Colonic mucosa (tissue), 4 donors: ENCODE results near the gene PRKCQ. TPM values are rescaled to one million over a fixed set of nuclear protein-coding genes. Genes with fewer than 3 reads are reported as not detected.

Source experiments
- DNase-seq: peaks from one replicate; pipeline ENCODE4 v3.0.0-alpha.2; 2020
- H3K27ac ChIP-seq: fragments of 200-600 bp; one replicate; pipeline ENCODE4 v1.8.0; 2021
- H3K27me3 ChIP-seq: fragments of 200-600 bp; one replicate; pipeline ENCODE4 v1.8.0; 2021
- H3K36me3 ChIP-seq: fragments of 200-600 bp; one replicate; pipeline ENCODE4 v1.8.0; 2021
- H3K4me1 ChIP-seq: fragments of 200-600 bp; one replicate; pipeline ENCODE4 v1.8.0; 2021; ENCODE audit warnings: mild to moderate bottlenecking
- H3K4me3 ChIP-seq: fragments of 200-600 bp; one replicate; pipeline ENCODE4 v1.8.0; 2021
- H3K9ac ChIP-seq, 2 donors: one replicate each; pipeline ENCODE4 v1.7.0; 2013; ENCODE audit warnings: control low read depth in 2 of 2, low read depth in 2 of 2, low read length in 2 of 2
- H3K9me3 ChIP-seq: fragments of 200-600 bp; one replicate; pipeline ENCODE4 v1.8.0; 2021
- intact Hi-C: fragments of 100-400 bp; cut with DNase I; formaldehyde crosslinking; loops from one replicate; pipeline ENCODE4 v1.14.1; 2022
- total RNA-seq, 2 donors: library from RNA; stranded (reverse); fragmentation: NEBNext Ultra II Directional in 1 of 2; extraction: Animal tissue kit (Norgen Biotek cat#: 25700) in 1 of 2; gene quantifications; one replicate each; pipeline ENCODE4 v1.2.1, GENCODE V29; 2021
- TF ChIP-seq, protein P1 (sequence below): fragments of 200-600 bp; IDR thresholded peaks from one replicate; pipeline ENCODE4 v1.8.0; 2022; ENCODE audit warnings: antibody characterized with exemption, mild to moderate bottlenecking
- donor health status: healthy.
- donor health status: DM: no; HTN: no; CAD: no.
- donor health status: DM: no; HTN: no; CAD: no.

The PRKCQ gene
- total RNA-seq, 2 donors from 2014 or later = 0.93 to 0.94 TPM

DNA sequence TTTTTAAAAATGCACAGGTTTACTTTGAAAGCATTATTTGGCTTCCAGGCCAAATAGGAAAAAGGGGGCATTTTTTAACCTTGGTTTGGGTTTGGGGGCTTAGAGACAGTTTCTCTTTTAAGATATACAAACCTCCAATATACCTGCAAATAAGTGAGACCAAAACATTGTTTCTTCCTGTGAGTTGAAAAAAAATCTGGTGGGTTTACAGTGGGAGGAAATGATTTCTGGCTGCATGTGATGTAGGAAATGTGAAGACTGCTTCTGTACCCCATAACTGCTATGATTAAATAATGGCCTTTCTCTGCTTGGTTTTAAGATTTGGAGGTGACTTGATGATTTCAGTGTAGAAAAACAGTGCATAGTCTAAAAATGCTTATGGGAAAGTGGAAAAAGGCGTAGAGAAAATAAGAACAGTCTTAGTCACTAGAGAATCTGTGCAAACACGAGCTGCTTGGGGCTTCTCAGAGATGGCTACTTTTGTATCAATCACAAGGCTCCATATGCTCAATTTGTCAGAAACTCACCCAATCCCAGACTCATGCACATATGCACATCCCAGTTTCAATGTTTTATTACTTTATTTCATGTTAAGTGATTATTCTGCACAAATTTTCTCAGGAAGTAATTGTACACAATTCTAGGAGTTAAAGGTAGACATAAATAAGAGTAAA is 22.1 kb upstream of the PRKCQ start:
- no peak overlapping the region for H3K27ac ChIP-seq
- H3K4me3 ChIP-seq = no peak overlapping the region
- TF ChIP-seq, protein P1, sequence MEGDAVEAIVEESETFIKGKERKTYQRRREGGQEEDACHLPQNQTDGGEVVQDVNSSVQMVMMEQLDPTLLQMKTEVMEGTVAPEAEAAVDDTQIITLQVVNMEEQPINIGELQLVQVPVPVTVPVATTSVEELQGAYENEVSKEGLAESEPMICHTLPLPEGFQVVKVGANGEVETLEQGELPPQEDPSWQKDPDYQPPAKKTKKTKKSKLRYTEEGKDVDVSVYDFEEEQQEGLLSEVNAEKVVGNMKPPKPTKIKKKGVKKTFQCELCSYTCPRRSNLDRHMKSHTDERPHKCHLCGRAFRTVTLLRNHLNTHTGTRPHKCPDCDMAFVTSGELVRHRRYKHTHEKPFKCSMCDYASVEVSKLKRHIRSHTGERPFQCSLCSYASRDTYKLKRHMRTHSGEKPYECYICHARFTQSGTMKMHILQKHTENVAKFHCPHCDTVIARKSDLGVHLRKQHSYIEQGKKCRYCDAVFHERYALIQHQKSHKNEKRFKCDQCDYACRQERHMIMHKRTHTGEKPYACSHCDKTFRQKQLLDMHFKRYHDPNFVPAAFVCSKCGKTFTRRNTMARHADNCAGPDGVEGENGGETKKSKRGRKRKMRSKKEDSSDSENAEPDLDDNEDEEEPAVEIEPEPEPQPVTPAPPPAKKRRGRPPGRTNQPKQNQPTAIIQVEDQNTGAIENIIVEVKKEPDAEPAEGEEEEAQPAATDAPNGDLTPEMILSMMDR = no peak
- H3K36me3 ChIP-seq = no peaks in the 10 kb centered on the region
- no peak for DNase-seq
- no peaks in the 10 kb centered on the region for H3K4me1 ChIP-seq
- H3K9me3 ChIP-seq = no peaks in the 10 kb centered on the region
- no peak overlapping the region for H3K9ac ChIP-seq
- intact Hi-C loops = no loop called here
- no peaks in the 10 kb centered on the region for H3K27me3 ChIP-seq

DNA sequence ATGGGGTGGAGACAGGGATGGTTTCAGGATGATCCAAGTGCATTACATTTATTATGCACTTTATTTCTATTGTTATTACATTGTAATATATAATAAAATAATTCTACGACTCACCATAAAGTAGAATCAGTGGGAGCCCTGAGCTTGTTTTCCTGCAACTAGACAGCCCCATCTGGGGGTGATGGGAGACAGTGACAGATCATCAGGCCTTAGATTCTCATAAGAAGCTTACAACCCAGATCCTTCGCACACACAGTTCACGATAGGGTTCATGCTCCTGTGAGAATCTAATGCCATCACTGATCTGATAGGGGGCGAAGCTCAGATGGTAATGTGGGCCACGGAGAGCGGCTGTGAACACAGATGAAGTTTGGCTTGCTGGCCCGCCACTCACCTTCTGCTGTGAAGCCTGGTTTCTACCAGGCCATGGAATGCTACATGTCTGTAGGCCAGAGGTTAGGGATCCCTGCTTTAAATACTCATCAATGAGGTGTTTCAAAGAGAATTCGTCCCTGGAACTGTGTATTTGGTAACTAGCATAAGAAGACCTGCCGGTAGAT is 21.2 kb upstream of the PRKCQ start:
- H3K27ac ChIP-seq = no peak overlapping the region
- H3K36me3 ChIP-seq = no peaks in the 10 kb centered on the region
- H3K4me3 ChIP-seq = no peak overlapping the region
- intact Hi-C loops = no loop called here
- TF ChIP-seq, protein P1 = no peak
- H3K9me3 ChIP-seq = no peaks in the 10 kb centered on the region
- H3K9ac ChIP-seq = no peak overlapping the region
- no peak for DNase-seq
- no peaks in the 10 kb centered on the region for H3K4me1 ChIP-seq
- H3K27me3 ChIP-seq = no peaks in the 10 kb centered on the region

DNA sequence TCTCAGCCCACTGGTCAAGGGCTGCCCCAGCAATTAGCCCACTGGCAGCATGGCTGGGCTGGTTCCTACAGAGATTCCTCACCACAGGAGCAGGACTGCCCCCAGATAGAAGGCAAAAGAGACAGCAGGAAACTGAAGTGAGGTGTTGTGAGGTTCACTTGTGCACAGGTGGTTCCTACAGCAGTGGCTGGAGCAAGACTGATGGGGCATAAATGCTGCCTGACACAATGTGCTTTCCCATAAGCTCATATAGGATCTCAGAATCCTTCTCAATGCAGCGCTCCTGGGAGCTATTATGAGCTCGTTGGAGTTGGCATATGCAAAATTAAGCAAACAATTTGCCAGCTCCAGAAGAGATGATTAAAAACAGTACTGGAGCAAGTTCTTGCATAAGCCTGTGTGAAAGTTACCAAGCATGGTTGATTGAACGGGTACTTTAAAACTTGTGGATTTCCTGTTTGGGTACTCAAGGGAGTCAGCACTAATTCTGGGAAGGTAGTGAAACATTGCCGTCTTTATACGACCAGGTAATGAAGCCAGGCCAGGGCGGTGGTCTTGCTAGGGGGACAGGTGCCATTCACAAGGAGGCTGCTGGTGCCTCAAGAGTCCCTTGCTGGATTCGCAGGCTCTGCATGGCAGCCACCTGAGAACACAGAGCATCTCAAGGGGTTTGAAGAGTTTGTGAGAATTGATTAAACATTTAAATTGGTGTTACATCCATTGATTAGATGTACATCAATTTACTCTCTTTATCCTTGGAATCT is 20.3 kb upstream of the PRKCQ start:
- no peaks in the 10 kb centered on the region for H3K27me3 ChIP-seq
- TF ChIP-seq, protein P1 = no peak
- no peaks in the 10 kb centered on the region for H3K4me1 ChIP-seq
- no peaks in the 10 kb centered on the region for H3K36me3 ChIP-seq
- H3K9ac ChIP-seq = no peak overlapping the region
- intact Hi-C loops = no loop called here
- no peak overlapping the region for H3K4me3 ChIP-seq
- no peak for DNase-seq
- no peak overlapping the region for H3K27ac ChIP-seq
- H3K9me3 ChIP-seq = no peaks in the 10 kb centered on the region

DNA sequence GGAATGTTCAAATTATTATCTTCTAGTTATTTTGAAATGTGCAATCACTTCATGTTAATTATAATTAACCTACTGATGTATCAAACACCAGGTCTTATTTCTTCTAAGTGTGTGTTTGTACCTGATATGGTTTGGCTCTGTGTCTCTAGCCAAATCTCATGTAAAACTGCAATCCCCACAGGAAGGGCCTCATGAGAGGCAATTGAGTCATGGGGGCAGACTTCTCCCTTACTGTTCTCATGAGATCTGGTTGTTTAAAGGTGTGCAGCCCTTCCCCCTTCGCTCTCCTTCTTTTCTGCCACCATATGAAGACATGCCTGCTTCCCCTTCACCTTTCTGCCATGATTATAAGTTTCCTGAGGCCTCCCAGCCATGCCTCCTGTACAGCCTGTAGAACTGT is 18.6 kb upstream of the PRKCQ start:
- no peak for DNase-seq
- H3K4me3 ChIP-seq = no peak overlapping the region
- H3K36me3 ChIP-seq = no peaks in the 10 kb centered on the region
- H3K27ac ChIP-seq = no peak overlapping the region
- TF ChIP-seq, protein P1 = no peak
- no peaks in the 10 kb centered on the region for H3K4me1 ChIP-seq
- H3K9ac ChIP-seq = no peak overlapping the region
- no peaks in the 10 kb centered on the region for H3K9me3 ChIP-seq
- H3K27me3 ChIP-seq = no peaks in the 10 kb centered on the region
- intact Hi-C loops = no loop called here

DNA sequence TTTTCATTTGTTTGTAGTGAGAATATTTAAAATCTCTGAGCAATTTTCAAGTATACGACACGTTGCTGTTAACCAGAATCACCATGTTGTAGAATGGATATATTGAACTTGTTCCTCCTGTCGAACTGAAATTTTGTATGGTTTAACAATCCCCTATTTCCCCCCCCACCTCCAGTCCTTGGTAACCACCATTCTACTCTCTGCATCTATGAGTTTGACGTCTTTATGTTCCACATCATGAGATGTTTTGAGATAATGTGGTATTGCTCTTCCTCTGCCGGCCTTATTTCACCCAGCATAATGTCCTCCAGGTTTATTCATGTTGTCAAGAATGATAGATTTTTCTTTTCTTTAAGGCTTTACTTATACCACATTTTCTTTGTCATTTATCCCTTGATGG is 17.4 kb upstream of the PRKCQ start:
- TF ChIP-seq, protein P1 = no peak
- H3K27ac ChIP-seq = no peak overlapping the region
- H3K9me3 ChIP-seq = no peaks in the 10 kb centered on the region
- no peaks in the 10 kb centered on the region for H3K27me3 ChIP-seq
- intact Hi-C loops = no loop called here
- no peak overlapping the region for H3K9ac ChIP-seq
- no peaks in the 10 kb centered on the region for H3K4me1 ChIP-seq
- no peak overlapping the region for H3K4me3 ChIP-seq
- H3K36me3 ChIP-seq = no peaks in the 10 kb centered on the region
- DNase-seq = no peak
